Medulla oblongata (tissue), 1 donor: ENCODE results near the gene ZDHHC12.

ENCODE experiments used
- DNase-seq: peaks from one replicate; pipeline ENCODE4 v3.0.0-alpha.2; 2015; ENCODE audit errors: extremely low spot score

Gene ZDHHC12, protein sequence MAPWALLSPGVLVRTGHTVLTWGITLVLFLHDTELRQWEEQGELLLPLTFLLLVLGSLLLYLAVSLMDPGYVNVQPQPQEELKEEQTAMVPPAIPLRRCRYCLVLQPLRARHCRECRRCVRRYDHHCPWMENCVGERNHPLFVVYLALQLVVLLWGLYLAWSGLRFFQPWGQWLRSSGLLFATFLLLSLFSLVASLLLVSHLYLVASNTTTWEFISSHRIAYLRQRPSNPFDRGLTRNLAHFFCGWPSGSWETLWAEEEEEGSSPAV

DNA sequence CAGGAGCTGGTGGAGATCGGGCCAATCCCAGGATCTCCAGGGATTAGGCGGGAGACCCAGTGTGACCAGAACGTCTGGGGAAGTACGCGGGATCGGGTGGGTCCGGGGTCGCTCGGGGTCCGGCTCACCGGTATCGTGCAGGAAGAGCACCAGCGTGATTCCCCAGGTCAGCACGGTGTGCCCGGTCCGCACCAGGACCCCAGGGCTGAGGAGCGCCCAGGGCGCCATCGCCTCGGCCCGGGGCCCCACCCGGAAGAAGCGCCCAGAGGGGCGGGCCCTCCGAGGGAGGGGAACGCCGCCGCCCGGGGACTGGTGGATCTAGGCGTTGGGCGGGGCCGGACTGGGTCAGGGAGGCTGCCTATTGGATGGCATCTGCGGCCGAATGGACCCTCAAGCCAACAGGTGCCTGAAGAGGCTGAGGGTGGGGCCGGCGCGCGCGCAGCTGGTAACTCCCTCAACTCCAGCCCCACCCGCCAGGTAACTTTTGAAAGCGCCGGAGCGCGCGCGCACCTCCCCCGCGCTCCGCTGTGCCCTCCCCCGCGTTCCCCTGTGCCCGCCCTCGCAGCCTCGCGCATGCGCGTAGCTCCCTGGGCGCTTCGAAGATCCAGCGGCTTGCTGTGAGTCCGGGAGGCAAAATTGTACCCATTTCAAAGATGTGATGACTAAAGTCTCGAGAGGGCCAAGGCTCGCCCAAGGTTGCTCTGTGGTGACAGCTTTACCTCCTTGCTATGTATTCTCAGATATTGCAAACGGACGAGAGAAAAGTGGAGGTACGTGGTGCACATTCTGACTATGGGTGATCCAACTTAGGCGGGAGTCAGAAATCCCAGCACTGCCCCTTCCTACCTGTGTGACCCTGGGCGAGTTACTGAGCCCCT is at the start of gene ZDHHC12:
Gene ZDHHC12 (minus strand): TSS at position 262 of the 878 bp plus-strand sequence. CDS start 34 bp downstream, at position 228.
- peak; percentile 93 for DNase-seq

DNA sequence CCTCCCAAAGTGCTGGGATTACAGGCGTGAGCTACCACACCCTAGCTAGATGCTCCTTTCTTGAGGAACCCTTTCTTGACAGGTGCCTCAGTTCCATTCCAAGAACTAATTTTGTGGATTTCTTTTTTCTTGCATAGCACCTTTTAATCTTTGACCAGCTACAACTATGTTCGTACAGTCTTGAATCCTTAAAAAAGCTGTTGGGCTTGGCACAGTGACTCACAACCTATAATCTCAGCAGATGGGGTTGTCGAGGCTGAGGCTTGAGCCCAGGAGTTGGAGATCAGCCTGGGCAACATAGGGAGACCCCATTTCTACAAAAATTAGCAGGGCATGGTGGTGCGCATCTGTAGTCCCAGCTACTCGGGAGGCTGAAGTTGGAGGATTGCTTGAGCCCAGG is 49.1 kb upstream of the ZDHHC12 start:
- DNase-seq, result no peak

DNA sequence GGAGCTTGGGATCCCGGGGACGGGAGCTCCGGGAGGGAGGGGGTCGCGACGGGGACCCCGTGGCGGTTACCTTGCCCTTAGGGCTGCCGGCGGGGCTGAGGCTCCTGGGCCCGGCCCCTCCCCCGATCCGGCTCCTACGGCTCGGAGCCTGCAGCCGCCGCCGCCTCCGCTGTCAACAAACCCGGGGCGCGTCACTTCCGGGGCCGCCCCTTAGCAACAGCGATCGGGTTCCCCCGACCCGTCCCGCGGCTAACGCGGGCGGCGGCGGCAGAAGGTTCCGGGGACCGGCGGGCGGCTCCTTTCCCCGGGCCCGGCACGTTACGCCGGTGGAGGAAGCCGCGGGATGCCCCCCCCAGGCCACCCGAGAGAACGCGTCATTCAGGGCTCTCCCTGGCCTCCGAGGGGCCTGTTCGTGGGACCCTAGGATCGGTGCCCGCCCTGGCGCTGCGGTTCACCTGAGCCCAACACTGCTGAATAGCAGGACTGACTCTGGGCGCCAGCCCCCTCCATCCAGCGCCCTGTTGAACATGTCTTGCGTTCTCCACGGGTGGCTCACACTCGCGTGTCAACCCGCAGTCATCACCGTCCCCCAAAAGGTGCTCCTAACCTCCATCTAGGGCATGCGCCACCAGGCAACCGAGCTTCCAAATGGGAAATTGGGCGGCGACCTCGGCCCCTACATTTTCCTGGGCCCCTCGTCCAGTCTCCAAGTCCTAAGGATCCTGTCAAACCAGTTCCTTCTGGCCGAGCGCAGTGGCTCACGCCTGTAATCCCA is 48.0 kb upstream of the ZDHHC12 start, which contains the start of gene ZER1:
Gene ZER1 (minus strand): TSS at position 183 of the 775 bp plus-strand sequence. CDS start 16,362 bp downstream, outside the sequence.
- peak; percentile 90 for DNase-seq

DNA sequence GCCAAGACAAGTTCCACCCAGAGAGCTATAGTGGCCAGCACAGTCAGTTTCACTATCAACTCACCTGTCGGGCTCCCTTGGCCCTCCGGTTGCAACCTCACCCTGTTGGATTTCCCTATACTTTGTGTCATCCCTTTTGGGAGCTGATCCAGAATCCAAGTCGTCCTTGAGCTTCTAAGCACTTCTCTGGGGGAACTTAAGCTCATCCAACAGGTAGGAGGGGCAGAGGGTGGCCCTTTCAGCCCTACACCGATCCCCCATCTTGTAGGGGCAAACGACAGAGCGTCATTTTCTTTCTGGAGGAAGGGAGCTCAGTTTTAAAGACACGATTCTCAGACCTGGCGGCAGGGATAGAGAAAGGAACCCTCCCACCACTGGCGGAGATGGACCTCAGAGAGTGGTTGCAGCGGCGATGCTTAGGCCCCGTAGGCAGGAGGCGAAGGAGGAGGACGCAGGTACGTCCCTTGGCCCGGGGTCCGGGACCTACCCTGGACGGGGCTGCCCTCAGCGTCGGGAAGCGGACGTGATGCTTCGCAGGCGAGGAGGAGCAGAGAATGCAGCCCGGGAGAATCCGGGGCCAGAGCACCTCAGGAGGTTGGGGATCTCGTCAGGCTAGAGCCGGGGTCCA is 47.3 kb upstream of the ZDHHC12 start:
- DNase-seq, result no peak

DNA sequence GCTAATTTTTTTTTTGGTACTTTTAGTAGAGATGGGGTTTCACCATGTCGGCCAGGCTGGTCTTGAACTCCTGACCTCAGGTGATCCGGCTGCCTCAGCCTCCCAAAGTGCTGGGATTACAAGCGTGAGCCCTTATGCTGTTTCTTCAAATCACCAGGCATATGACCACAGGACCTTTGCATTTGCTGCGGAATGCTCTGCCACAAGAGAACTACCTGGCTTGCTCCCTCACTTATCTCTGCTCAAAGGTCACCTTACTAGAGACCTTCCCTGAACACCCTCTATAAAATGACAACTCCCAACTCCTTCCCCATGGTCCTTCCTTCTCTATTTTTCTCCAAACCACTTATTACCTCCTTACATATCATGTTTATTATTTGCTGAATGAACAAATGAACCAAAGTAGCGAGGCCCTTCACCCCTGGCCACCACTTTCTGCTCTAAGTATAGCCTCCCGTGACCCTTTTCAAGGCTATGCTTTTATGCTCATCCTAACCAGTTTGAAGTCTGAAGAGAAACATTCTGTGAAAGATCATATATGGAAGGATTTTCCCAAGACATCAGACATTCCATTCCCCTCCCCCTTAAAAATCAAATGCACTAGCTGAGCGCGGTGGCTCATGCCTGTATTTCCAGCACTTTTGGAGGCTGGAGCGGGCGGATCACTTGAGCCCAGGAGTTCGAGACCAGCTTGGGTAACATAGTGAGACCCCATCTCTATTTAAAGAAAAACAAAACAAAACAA is 46.5 kb upstream of the ZDHHC12 start:
- no peak for DNase-seq

DNA sequence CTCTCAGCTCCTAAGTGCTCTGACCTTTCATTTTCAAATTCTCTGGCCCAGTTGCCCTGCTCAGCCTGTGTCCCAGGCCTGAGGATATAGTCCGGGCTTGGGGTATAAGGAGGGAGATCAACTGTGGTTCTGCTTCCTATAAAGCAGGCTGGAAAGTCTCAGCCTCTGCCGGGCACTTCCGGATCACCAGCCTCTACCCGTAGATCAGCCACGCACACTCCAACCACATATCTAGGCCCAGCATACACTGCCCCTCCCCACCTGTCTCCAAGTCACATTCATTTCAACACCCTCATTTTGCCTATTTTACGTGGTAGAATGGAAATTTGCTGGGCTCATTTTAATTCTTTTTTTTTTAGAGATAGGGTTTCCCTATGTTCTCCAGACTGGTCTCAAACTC is 44.7 kb upstream of the ZDHHC12 start:
- no peak for DNase-seq

DNA sequence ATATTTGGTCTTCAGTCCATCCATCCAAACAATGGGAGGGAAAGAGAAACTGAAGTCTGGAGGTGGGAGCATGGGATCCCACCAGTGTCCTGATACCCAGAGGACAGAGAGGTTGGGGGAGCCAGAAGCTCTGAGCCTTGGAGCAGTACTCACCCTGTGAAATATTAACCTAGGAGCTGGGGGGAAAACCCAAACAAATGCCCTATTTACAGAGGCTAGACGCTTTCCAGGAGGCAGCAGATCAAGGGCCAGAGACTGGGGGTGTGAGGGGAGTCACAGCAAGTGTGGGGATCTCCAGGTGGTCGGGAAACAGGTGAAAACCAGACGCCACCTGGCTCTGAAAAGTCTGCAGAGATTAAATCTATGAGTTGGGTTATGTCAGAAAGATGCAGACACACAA is 41.6 kb upstream of the ZDHHC12 start:
- DNase-seq, result no peak

DNA sequence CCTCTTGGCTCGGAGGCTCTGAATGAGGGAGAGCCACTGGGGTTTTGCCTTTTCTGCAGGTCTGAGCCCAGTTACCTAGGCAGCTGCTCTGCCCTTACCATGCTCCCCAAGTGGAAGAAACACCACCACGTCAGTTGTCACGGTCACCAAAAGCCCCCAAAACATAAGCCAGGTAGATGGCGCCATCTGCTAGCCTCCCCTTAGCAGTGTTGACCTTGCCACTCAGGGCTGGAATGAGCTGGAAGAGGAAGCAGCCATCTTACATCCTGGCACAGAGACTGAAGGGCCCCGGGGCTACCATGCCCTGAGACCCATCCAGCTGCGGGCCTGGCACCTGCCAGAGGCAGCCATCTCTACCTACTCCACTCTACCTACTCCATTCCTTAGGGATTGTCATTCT is 40.4 kb upstream of the ZDHHC12 start:
- no peak for DNase-seq

DNA sequence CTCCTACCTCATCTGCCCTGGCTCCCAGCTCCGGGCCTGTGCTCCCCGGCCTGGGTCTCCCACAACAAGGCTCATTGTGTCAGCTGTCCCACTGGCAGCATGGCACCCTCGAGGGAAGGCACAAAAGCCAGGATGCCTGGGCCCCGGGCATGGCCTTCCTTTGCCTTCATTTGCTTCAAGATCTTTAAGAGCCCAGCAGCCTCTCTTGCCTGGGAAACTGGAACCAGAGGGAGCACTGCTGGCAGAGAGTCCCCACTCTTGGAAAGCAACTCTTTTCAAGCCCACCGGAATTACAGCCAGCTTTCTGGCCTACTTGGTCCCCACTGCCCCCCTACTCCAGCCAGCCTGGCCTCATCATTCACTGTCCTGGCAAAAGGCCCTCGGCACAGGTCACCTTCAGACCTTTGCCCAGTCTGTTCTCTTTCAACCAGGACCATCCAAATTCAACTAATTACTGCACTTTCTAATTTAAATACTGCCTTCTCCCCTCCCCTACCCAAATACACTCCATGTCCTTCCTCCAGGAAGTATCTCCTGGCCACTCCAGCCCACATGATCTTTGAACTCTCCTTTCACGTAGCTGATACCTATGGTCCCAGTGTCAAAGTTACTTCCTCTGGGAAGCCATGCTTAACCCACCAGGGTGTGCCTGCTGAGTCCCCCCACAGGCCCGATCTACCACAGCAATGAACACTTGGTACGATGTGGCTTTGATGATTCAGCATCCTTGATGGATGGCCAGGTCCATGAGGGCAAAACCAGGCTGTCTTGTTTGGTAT is 38.9 kb upstream of the ZDHHC12 start:
- DNase-seq, result peak; percentile 12

DNA sequence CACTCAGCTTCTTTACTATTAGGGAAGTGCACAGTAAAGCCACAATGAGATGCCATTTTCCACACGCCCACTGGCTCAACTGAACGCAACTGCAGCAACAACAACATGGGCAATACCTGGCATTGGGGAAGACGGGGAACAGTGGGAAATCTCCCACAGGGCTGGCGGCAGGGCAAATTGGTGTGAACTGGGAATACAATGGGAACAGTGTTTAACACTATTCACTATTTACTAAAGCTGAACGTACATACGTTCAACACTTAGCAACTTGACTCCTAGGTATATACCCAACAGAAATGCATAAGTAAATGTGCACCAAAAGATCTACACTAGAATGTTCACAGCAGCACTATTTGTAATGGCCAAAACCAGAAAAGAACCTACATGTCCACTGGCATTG is 33.7 kb upstream of the ZDHHC12 start:
- no peak for DNase-seq

DNA sequence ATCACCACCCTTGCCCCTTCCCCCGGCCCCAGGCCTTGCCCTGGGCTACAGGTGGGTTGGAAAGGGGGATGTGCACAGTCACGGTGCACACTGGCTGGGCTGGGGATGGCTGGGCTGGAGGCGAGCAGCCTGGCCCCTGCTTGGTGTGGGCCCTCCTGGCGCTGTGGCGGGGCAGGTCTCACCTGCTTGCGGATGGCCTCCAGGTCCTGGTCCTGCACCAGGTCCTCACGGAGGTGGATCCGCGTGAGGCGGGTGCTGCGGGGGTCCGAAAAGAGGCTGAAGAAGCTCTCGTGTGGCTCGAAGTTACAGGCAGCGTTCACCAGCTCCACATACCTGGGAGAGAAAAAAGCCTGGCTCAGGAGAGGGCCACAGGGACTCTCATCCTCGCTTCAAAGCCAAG is 29.7 kb upstream of the ZDHHC12 start:
- DNase-seq, result no peak

DNA sequence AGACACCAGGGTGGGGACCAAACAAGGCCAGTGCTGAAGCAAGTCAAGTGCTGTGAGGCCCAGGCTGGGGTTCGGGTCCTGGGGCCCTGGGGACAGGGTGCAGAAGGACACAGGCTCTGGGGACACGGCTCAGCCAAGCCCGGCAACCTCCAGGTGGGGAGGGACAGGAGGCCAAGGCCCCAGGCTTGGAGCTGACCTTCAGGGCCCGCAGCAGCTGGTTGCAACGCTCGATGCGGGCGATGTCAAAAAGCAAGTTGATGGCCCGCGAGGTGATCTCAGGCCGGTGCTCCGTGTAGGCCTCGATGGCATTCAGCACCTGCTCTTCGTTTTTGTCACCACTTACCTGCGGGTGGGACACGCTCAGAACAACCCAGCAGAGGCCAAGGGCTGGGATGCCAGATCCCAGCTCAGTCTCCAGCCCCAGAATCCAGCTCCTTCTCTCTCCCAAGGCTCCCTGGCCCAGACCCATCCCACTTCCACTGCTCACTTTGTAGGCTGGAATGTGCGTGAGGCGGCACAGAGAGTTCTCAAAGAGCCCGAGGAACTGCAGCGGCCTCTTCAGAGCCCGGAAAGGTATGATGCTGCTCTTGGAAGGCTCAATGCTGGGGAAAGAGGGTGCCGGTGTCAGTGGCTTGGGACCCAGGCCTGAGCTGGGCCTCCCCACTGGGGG is 27.1 kb upstream of the ZDHHC12 start:
- DNase-seq, result no peak

DNA sequence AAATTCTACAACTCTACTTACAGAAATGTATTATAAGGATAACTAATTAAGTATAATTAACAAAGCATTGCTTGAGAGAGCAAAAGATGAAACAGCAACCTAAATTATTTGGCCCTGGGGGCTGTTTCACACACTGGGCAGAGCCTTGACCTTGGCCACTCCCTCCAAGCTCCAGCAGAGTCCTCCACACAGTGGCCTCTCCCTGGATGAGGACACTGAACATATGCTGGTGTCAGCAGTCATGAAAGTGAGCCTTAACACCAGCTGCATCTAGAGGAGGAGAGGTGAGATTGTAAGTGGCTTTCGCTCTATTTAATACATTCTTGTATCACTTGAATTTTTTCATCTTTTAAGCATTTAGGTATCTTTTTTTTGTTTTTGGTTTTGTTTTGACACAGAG is 23.3 kb upstream of the ZDHHC12 start:
- no peak for DNase-seq

DNA sequence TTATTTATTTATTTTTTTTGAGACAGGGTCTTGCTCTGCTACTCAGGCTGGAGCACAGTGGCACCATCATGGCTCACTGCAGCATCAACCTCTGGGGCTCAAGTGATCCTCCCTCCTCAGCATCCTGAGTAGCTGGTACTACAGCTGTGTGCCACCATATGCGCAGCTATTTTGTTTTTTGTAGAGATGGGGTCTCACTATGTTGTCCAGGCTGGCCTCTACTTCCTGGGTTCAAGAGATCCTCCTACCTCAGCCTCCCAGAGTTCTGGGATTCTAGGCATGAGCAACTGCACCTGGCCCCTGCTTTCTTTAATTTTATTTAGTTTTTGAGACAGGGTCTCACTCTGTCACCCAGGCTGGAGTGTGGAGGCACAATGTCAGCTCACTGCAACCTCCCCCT is 19.5 kb upstream of the ZDHHC12 start:
- DNase-seq, result no peak

DNA sequence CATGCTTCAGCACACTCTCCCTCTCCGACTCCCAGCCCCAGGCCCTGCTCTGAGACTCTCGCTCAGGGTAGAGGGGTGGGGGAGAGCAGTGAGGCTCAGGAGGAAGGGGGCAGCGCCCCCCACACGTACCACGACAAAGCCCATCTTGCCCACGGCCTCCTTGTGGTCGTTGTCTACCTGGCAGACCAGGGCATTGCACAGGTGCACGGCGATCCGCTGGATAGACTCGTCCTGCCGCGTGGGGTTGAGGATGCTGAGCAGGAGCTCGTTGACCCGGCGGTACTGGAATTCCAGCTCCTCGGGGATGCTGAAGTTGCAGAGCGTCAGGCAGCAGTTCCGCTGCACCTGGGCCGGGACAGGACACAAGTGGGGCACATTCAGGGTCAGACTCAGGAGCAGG is 18.5 kb upstream of the ZDHHC12 start:
- DNase-seq, result no peak

DNA sequence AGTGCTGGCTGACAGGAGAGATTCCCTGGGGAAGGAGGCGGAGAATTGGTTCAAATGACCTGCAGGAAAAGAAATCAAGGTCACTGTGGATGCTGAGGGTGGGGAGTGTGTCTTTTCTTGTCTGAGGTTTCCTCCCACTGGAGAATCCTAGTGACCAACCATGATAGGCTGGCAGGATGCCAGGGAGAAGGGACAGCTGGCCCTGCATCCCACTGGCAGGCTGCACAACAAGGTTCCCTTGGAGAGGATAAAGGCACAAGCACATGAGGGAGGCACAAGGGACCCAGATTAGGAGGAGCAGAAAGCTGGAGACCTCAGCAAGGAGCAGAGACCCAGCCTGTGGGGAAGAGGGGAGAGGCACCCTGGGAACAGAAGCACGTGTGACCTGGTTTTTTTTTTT is 11.4 kb upstream of the ZDHHC12 start:
- DNase-seq, result no peak

DNA sequence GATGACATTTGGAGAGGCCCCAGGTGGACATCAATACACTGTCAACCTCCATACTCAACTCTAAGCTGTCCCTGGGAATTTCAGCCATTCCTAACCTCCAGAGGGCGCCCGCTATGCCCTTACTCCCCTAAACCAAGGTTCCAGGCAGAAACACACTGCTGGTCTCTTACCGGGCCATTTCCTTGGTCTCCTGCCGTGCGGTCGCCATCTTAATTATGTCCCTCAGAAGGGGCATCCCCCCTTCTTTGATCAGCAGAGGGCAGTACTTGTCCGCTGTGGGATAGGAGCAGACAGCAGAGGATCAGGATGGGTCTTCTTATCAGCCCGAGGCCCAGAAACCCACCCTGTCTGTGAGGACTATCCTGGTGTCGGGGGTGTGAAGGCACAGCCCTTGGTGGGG is 9.3 kb upstream of the ZDHHC12 start:
- peak; percentile 71 for DNase-seq

DNA sequence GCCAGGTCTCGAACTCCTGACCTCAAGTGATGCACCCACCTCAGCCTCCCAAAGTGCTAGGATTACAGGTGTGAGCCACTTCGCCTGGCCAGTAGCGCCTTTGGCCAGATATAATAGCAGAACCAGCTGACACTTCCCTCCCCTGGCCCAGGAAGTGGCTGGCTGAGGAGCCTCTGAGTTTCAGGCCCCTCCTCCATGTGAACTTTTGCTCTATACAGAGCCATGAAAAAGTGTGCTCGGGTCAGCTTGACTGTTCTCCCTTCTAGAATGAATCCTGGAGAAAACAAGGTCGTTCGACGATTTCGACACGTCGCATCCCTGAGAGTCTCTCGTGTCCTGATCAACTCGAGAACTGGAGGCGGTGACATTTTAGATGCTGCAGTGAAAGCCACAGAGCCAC is 8.6 kb upstream of the ZDHHC12 start:
- DNase-seq, result no peak

DNA sequence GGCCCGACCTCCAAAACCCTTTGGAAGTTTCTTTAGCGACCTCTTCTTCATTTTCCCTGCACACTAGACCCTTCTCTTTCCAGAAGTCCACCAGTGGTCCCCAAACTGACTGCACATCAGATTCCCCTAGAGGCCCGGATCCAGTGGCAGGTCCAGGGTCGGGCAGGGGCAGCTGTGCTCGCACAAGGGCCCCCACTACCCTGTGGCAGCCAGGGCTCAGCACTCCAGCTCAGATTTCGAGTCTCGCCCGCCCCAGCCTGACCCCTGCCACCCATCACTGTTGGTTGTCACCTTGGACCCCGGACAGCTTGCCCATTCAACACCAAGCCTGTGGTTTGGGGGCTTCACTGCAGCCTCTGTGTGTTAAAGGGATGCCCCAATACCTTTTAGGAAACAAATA is 7.8 kb upstream of the ZDHHC12 start:
- DNase-seq, result no peak

DNA sequence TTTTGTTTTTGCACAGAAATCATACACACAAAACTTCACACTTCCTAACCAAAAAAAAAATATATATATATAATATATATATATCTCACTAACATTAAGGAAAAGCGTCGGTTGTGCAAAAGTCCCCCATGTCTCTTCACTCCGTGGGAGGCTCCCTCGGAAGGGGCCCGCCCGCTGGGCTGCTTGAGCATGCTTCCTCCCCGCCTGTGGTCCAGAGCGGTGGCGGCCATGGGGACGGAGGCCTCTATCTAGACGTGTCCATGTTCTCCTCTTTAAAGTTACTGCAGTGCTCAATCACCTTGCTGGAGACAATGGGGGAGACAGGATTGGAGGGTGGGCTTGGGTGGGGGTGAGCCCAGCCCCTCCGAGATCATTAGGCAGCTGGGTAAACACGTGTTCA is 7.2 kb upstream of the ZDHHC12 start:
- DNase-seq, result no peak
